Activated CD8-positive, alpha-beta T cell treated with anti-CD3 and anti-CD28 coated beads, Interleukin-2, amount 10 ng/mL, durations not matched to agents 7 days and 5 days (primary cell): ENCODE data around the gene HSPA9. TPM values are rescaled to one million over a fixed set of nuclear protein-coding genes. Genes with fewer than 3 reads are reported as not detected.

Source experiments
- ATAC-seq: fragments of 150-1000 bp; cut with Tn5 transposase; one replicate; pipeline ENCODE4 v1.10.0; 2021; ENCODE audit warnings: moderate library complexity
- CTCF ChIA-PET: fragments of 350-600 bp; sonication (Branson Sonifier 250); formaldehyde crosslinking; loops from one replicate; lab custom pipeline; 2021; ENCODE audit warnings: antibody characterized with exemption; lab: Charles Lee
- POLR2A ChIA-PET: fragments of 350-600 bp; sonication (Branson Sonifier 250); formaldehyde crosslinking; loops from one replicate; lab custom pipeline; 2021; ENCODE audit warnings: antibody characterized with exemption; lab: Charles Lee
- DNase-seq: peaks from one replicate; pipeline ENCODE4 v3.0.0-alpha.2; 2020
- H3K27ac Mint-ChIP-seq: one replicate; pipeline ENCODE4 v1.8.0; 2021; ENCODE audit warnings: mild to moderate bottlenecking, mixed read lengths
- H3K27me3 Mint-ChIP-seq: one replicate; pipeline ENCODE4 v1.8.0; 2021; ENCODE audit warnings: low read depth, mixed read lengths
- H3K36me3 Mint-ChIP-seq: one replicate; pipeline ENCODE4 v1.8.0; 2021; ENCODE audit warnings: low read depth, mixed read lengths
- H3K4me1 Mint-ChIP-seq: one replicate; pipeline ENCODE4 v1.8.0; 2021; ENCODE audit warnings: low read depth, mixed read lengths
- H3K4me3 Mint-ChIP-seq: one replicate; pipeline ENCODE4 v1.8.0; 2021; ENCODE audit warnings: mild to moderate bottlenecking, mixed read lengths
- H3K9me3 Mint-ChIP-seq: one replicate; pipeline ENCODE4 v1.8.0; 2022; ENCODE audit warnings: mixed read lengths; ENCODE audit not compliant: insufficient read depth
- total RNA-seq, 2 experiments: library from RNA; stranded (reverse); gene quantifications; one replicate each; pipeline ENCODE4 v1.2.3, GENCODE V29; 2021

The HSPA9 gene
- total RNA-seq, 2 experiments from 2014 or later, result 214 to 216 TPM

DNA sequence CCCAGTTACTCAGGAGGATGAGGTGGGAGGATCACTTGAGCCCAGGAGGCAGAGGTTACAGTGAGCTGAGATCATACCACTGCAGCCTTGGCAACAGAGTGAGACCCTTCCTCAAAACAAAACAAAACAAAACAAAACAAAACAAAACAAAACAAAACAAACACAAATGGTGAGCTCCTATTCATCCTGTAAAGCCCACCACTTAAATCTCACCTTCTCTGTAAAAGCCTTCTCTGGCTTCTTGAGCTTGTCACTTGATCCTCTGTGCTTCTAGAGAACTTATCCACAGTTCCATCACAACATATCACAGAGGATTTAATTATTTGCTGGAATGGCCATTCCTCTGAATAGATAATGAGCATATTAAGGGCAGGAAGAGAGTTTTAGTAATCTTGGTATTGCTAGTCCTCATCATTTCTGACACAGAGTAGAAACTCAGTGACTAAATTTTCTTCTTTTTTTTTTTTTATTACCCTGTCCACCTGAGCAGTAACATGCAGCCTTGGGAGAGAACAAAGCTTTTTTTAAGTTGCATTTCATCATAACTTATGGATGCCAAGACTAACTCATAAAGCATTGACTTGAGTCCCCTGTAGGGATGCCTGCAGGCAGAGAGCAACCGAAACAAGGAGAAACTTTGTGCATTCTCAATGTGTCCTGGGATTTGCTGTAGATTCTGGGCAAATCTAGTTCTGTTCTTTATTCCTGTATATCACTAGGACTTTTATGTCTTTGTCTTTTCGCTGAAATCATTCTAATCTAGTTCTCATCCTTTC lies 13.0 kb upstream of the HSPA9 start:
- POLR2A ChIA-PET, result no interaction called here
- no peaks in the 10 kb centered on the region for H3K36me3 Mint-ChIP-seq
- ATAC-seq (no peak), DNase-seq (no peak)
- no peak overlapping the region for H3K4me3 Mint-ChIP-seq
- CTCF ChIA-PET, result no interaction called here
- no peak overlapping the region for H3K27ac Mint-ChIP-seq
- no peaks in the 10 kb centered on the region for H3K9me3 Mint-ChIP-seq
- peaks cover 21% of the 10 kb centered on the region for H3K27me3 Mint-ChIP-seq
- H3K4me1 Mint-ChIP-seq, result no peaks in the 10 kb centered on the region

DNA sequence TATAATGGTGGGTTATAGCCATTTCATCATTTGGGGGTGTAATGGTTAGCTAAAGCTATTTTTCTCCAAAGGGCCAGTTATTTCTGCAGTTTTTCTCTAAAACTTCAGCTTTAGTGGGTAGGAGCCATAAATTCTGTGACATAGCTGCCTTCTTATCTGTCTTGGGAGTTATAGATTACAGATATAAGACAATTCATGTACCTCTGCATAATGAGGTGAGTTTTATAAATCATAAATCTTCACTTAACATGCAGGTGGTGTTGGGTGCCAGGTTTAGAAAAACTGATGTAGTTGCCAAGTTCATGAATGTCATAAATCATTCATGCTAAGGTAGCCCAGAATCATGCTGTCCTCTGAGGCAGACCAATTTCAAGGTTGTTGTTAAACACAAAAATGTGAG lies 10.0 kb upstream of the HSPA9 start:
- ChIA-PET POLR2A (no interaction called here), CTCF (interaction anchor here (1.0 to 1.9 kb wide), 4 partner anchors 9 to 204 kb away, joined by 3 to 6 read pairs (median 4); partner anchors contain the start of gene HSPA9)
- Mint-ChIP-seq H3K36me3 (no peaks in the 10 kb centered on the region), H3K27me3 (peaks cover 21% of the 10 kb centered on the region), H3K27ac (no peak overlapping the region), H3K9me3 (no peaks in the 10 kb centered on the region), H3K4me3 (no peak overlapping the region), H3K4me1 (no peaks in the 10 kb centered on the region)
- DNase-seq (no peak), ATAC-seq (no peak)

DNA sequence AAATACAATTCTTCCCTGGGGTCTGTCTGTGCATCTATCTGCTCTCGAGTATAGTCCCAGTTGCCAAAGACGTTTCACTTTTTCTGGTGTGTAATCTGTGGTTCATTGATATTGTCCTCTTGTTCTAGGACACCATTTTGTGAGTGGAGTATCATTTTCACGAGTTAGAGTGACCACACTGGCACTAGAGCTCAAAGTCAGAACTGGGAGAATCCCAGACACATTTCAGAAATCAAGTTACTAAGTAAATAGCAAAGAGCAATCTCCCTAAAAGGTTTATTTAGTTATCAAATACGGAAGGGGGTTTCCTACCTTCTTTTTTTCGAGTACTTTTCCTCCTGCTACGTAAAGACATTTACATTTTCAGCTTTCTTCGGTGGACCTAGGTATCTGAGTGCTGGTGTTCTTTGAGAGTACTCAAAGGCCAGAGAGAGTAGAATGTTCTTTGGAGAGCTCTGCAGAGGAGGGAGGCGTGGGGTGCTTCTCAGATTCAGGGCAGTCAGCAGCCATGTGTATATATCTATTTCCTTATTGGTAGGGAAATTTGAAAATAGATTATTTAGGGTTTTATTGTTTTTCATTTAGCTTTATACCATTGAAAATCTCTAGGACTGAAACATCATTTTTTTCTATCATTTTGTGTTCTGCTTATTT lies 8.9 kb upstream of the HSPA9 start:
- Mint-ChIP-seq H3K36me3 (no peaks in the 10 kb centered on the region), H3K9me3 (no peaks in the 10 kb centered on the region), H3K4me1 (peaks cover 4% of the 10 kb centered on the region), H3K27me3 (peaks cover 21% of the 10 kb centered on the region), H3K27ac (no peak overlapping the region), H3K4me3 (no peak overlapping the region)
- no peak for DNase-seq
- no peak for ATAC-seq
- ChIA-PET CTCF (interaction anchor here (1.0 to 1.9 kb wide), 4 partner anchors 9 to 205 kb away, joined by 3 to 6 read pairs (median 4); partner anchors contain the start of gene HSPA9), POLR2A (no interaction called here)

DNA sequence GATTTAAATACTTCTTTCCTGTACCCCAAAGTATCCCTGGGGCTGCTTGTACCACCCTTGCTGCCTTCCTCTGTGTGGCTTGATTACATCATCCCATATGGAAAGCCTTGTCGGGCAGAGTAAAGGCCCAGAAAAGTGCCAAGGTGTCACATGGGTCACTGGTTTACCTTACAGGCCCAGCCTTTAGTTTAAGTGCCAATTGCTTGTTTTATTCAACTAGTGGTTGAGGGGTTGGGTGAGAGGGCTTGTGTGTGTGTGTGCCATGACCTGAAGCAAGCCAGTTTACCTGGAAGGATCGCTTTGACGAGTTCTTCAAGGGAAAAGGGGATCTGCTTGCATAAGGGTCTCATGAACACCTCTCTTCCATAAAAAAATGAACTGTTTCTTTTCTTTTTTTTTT lies 7.8 kb upstream of the HSPA9 start:
- CTCF ChIA-PET, result no interaction called here

DNA sequence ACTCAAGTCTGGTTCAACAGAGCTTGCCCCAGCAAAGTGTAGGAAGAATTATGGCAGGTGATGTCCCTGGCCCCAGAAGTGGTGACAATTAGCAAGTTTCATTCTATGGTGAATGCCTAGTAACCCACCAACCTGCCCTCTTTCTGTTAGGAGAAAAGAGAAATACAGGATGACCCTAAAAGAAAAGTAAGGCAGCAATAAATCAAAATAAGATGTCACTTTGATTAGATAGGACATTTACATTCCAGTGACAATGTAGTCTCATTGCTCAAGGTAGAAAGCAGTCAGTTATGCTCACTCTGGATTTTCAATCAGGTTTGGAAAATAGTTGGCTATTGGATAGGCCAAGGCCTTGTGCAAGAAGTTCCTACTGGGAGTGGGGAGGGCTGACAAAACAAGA lies 5.6 kb upstream of the HSPA9 start:
- no peak for DNase-seq
- POLR2A ChIA-PET, result interaction anchor here (0.7 kb wide), 1 partner anchor 25 kb away, joined by 3 read pairs; no protein-coding TSS in a partner anchor

More for the DNA sequence above, 7.8 kb upstream of the HSPA9 start:
- Mint-ChIP-seq H3K9me3 (no peaks in the 10 kb centered on the region), H3K36me3 (no peaks in the 10 kb centered on the region), H3K27ac (no peak overlapping the region), H3K4me3 (no peak overlapping the region), H3K4me1 (peaks cover 6% of the 10 kb centered on the region), H3K27me3 (peaks cover 17% of the 10 kb centered on the region)
- DNase-seq, result no peak
- no peak for ATAC-seq
- POLR2A ChIA-PET, result no interaction called here

DNA sequence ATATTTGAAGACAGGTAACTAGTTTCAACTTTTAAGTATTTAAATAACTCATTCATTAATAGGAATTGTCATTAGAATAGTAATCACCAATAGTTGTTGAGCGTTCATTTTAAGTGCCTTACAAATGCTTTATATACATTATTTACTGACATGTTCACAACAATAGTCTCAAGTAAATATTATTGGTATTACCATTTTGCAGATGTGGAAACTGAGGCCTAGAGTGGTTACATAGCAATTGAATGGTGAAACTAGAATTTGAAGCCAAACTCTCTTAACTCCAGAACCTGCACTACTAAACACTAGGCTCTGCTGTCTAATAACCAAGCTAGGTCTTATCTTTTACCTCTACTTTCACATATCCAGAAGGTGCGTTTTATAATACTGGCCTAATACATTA lies 4.8 kb upstream of the HSPA9 start:
- POLR2A ChIA-PET, result no interaction called here
- H3K4me1 Mint-ChIP-seq, result peaks cover 15% of the 10 kb centered on the region
- H3K36me3 Mint-ChIP-seq, result peaks cover 5% of the 10 kb centered on the region
- H3K27me3 Mint-ChIP-seq, result peaks cover 11% of the 10 kb centered on the region
- H3K27ac Mint-ChIP-seq, result no peak overlapping the region
- H3K4me3 Mint-ChIP-seq, result no peak overlapping the region
- DNase-seq (no peak), ATAC-seq (no peak)
- CTCF ChIA-PET, result interaction anchor here (0.7 to 2.3 kb wide), 22 partner anchors 11 to 745 kb away, joined by 3 to 16 read pairs (median 4); no protein-coding TSS in a partner anchor
- H3K9me3 Mint-ChIP-seq, result no peaks in the 10 kb centered on the region

More for the DNA sequence above, 5.6 kb upstream of the HSPA9 start:
- peaks cover 2% of the 10 kb centered on the region for H3K36me3 Mint-ChIP-seq
- peaks cover 12% of the 10 kb centered on the region for H3K27me3 Mint-ChIP-seq
- CTCF ChIA-PET, result interaction anchor here (2.0 to 2.3 kb wide), 3 partner anchors 13 to 209 kb away, joined by 7 to 16 read pairs (median 9); no protein-coding TSS in a partner anchor
- H3K27ac Mint-ChIP-seq, result no peak overlapping the region
- peaks cover 13% of the 10 kb centered on the region for H3K4me1 Mint-ChIP-seq
- no peaks in the 10 kb centered on the region for H3K9me3 Mint-ChIP-seq
- no peak overlapping the region for H3K4me3 Mint-ChIP-seq
- ATAC-seq, result no peak

DNA sequence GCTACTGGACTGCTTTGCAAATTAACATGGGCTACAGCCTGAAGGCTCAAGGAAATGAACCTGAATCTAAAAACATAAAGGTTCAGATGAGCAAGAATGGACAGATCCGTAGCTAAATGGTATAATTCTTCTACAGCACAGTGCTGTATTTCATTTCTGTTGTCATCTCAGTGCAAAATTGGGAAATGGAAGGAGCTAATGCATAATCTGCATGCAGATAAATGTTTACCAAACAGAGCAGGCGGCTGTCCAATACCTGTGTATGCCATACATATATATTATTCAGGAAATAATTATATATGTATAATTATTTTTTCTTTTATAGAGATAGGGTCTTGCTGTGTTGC lies 4.3 kb upstream of the HSPA9 start:
- H3K27me3 Mint-ChIP-seq, result peaks cover 7% of the 10 kb centered on the region
- DNase-seq (no peak), ATAC-seq (no peak)
- no peak overlapping the region for H3K4me3 Mint-ChIP-seq
- H3K36me3 Mint-ChIP-seq, result peaks cover 10% of the 10 kb centered on the region
- CTCF ChIA-PET, result interaction anchor here (0.6 to 2.3 kb wide), 29 partner anchors 10 to 811 kb away, joined by 3 to 16 read pairs (median 4); partner anchors contain the start of gene MZB1
- H3K27ac Mint-ChIP-seq, result no peak overlapping the region
- H3K9me3 Mint-ChIP-seq, result no peaks in the 10 kb centered on the region
- H3K4me1 Mint-ChIP-seq, result peaks cover 15% of the 10 kb centered on the region
- POLR2A ChIA-PET, result no interaction called here

DNA sequence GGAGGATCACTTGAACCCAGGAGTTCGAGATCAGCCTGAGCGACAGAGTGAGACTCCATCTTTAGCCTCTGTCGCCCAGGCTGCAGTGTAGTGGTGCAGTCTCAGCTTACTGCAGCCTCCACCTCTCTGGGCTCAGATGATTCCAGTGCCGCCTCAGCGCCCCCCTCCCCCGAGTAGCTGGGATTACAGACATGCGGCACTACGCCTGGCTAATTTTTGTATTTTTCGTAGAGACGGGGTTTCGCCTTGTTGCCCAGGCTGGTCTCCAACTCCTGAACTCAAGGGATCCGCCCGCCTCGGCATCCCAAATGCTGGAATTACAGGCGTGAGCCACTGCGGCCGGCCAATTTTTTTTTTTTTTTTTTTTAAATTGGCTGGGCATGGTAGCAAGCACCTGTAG lies 2.3 kb upstream of the HSPA9 start:
- POLR2A ChIA-PET, result interaction anchor here (0.7 to 1.0 kb wide), 3 partner anchors 9 to 112 kb away, joined by 3 to 4 read pairs (median 3); partner anchors contain the start of gene EGR1

DNA sequence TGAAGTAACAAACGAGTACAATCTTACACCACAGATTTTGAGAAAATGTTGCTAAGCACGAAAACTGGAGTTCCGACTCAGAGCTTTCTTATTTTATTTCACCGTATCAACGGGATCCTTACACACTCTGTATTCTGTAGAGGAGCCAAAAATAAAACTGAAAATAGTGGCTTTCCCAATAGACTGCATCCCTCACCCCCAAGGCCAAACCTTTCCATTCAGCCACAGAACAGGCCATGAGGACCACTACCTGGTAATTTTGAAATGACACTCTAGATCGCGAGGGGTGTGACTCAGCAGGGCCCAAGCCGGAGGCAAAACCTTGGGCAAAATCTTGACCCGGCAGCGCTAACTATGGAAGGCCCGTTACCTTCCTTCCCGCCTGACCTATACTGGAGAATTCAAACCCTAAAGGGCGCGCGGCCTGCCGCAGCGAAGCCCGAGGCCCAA lies 432 bp downstream of the HSPA9 start:
- H3K9me3 Mint-ChIP-seq, result no peaks in the 10 kb centered on the region
- no peaks in the 10 kb centered on the region for H3K27me3 Mint-ChIP-seq
- H3K27ac Mint-ChIP-seq, result peak overlapping the region; percentile 100
- ChIA-PET POLR2A (interaction anchor here (0.5 to 3.6 kb wide), 11 partner anchors 9 to 719 kb away, joined by 3 to 51 read pairs (median 4); partner anchors contain the start of genes EGR1, ETF1, FAM53C and MATR3), CTCF (interaction anchor here (0.8 to 2.2 kb wide), 8 partner anchors 8 to 222 kb away, joined by 3 to 12 read pairs (median 6); partner anchors contain the start of genes EGR1, ETF1 and KDM3B)
- no peak for DNase-seq
- peaks cover 47% of the 10 kb centered on the region for H3K36me3 Mint-ChIP-seq
- peaks cover 37% of the 10 kb centered on the region for H3K4me1 Mint-ChIP-seq
- ATAC-seq, result no peak
- H3K4me3 Mint-ChIP-seq, result peak overlapping the region; percentile 92

More for the DNA sequence above, 2.3 kb upstream of the HSPA9 start:
- no peak overlapping the region for H3K27ac Mint-ChIP-seq
- CTCF ChIA-PET, result interaction anchor here (0.9 kb wide), 1 partner anchor 294 kb away, joined by 3 read pairs; no protein-coding TSS in a partner anchor
- peaks cover 26% of the 10 kb centered on the region for H3K4me1 Mint-ChIP-seq
- no peaks in the 10 kb centered on the region for H3K27me3 Mint-ChIP-seq
- DNase-seq (no peak), ATAC-seq (no peak)
- no peaks in the 10 kb centered on the region for H3K9me3 Mint-ChIP-seq
- no peak overlapping the region for H3K4me3 Mint-ChIP-seq
- H3K36me3 Mint-ChIP-seq, result peaks cover 27% of the 10 kb centered on the region

DNA sequence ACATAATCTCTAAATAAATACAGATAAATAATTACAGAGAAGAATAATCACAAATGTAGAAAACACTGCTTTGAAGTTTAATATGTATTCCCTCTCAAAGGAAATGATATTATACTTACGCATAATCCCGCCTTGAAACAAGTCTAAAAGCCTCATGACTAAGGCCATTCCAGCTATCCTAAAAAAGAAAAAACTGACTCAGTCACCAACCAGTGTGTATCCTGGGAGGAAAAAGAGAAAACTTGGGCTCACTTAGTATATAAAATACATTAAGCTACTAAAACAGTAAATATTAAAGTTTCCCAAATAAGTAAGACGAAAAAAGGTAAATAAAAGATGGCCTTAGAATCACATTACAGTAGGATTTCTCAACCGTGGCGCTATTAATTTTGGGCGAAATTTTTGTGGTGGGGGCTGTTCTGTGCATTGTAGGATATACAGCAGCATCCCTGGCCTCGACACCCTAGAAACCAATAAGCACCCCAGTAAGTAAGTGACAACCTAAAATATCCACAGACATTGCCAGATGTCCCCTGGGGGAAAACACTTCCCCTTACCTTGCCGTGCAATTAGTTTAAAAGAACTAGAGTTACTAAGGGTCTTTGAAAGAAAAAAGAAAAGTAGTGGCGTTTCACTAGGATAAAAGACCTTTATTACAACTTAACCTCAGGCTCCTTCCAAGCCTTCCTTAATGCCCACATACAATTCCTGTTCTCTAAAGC lies 1.1 kb downstream of the HSPA9 start:
- H3K27ac Mint-ChIP-seq, result peak overlapping the region; percentile 100
- peaks cover 52% of the 10 kb centered on the region for H3K36me3 Mint-ChIP-seq
- ATAC-seq, result no peak
- no peaks in the 10 kb centered on the region for H3K27me3 Mint-ChIP-seq
- H3K4me1 Mint-ChIP-seq, result peaks cover 37% of the 10 kb centered on the region
- no peaks in the 10 kb centered on the region for H3K9me3 Mint-ChIP-seq
- CTCF ChIA-PET, result interaction anchor here (1.3 to 2.2 kb wide), 4 partner anchors 8 to 31 kb away, joined by 4 to 12 read pairs (median 8); partner anchors contain the start of gene ETF1
- DNase-seq, result no peak
- POLR2A ChIA-PET, result interaction anchor here (1.0 to 3.6 kb wide), 5 partner anchors 8 to 720 kb away, joined by 3 to 51 read pairs (median 13); partner anchors contain the start of genes ETF1 and MATR3
- peak overlapping the region; percentile 92 for H3K4me3 Mint-ChIP-seq

DNA sequence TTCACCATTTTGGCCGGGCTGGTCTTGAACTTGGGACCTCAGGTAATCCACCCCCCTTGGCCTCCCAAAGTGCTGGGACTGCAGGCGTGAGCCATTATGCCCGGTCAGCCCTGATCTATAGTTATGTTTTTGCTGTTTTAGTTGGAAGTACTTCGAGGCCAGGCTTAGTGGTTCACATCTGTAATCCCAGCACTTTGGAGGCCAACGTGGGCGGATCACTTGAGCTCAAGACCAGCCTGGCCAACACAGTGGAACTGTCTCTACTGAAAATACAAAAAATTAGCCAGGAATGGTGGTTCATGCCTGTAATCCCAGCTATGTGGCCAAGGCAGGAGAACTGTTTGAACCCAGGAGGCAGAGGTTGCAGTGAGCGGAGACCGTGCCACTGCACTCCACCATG lies 2.0 kb downstream of the HSPA9 start:
- ChIA-PET CTCF (interaction anchor here (0.6 to 1.3 kb wide), 2 partner anchors 20 to 25 kb away, joined by 3 to 4 read pairs; no protein-coding TSS in a partner anchor), POLR2A (interaction anchor here (1.0 to 3.6 kb wide), 4 partner anchors 7 to 713 kb away, joined by 3 to 51 read pairs (median 10); partner anchors contain the start of gene ETF1)
- Mint-ChIP-seq H3K9me3 (no peaks in the 10 kb centered on the region), H3K27me3 (no peaks in the 10 kb centered on the region), H3K4me3 (no peak overlapping the region), H3K27ac (peak overlapping the region; percentile 43), H3K4me1 (peaks cover 42% of the 10 kb centered on the region), H3K36me3 (peaks cover 61% of the 10 kb centered on the region)
- no peak for ATAC-seq
- DNase-seq, result no peak
